Gastrocnemius medialis (tissue), 4 donors: ENCODE measurements around the gene ABHD10. TPM values are rescaled to one million over a fixed set of nuclear protein-coding genes. Genes with fewer than 3 reads are reported as not detected.
A peak's percentile ranks its signal among the peaks of the same experiment; 100 is the strongest.

Source experiments
- ATAC-seq, 2 donors: fragments of 150-250 bp; one replicate each; pipeline ENCODE4 v1.9.1; 2016
- DNase-seq, 2 donors: peaks; one replicate each; pipeline ENCODE4 v3.0.0-alpha.2; 2019
- H3K27ac ChIP-seq, 4 donors: fragments of 200-600 bp; sonication (generic); 1 replicate in 1 of 4; 2 replicates in 3 of 4; pipeline ENCODE4 v1.5.1; 2016 to 2018; ENCODE audit warnings: mild to moderate bottlenecking in 2 of 4, moderate library complexity in 1 of 4
- H3K27me3 ChIP-seq, 3 donors: fragments of 200-600 bp; sonication (generic) in 2 of 3; 1 replicate in 1 of 3; 2 replicates in 2 of 3; pipeline versions ENCODE4 v1.5.1 to v1.6.0; 2016 to 2019; ENCODE audit warnings: mild to moderate bottlenecking in 1 of 3, moderate library complexity in 1 of 3
- H3K36me3 ChIP-seq, 2 donors: fragments of 200-600 bp; sonication (generic) in 1 of 2; one replicate each; pipeline ENCODE4 v1.5.1; 2017 to 2018
- H3K4me1 ChIP-seq, 2 donors: fragments of 200-600 bp; sonication (generic) in 1 of 2; one replicate each; pipeline ENCODE4 v1.5.1; 2016 to 2017; ENCODE audit warnings: mild to moderate bottlenecking in 2 of 2
- H3K4me3 ChIP-seq, 4 donors: fragments of 200-600 bp; sonication (generic) in 3 of 4; 1 replicate in 1 of 4; 2 replicates in 3 of 4; pipeline ENCODE4 v1.5.1; 2016 to 2019; ENCODE audit warnings: mild to moderate bottlenecking in 2 of 4
- H3K9me3 ChIP-seq, 3 donors: fragments of 200-600 bp; sonication (generic) in 2 of 3; 1 replicate in 1 of 3; 2 replicates in 2 of 3; pipeline ENCODE4 v1.5.1; 2016 to 2019
- CTCF ChIP-seq, 5 experiments: fragments of 450-650 bp in 3 of 5; fragments of 200-600 bp in 2 of 5; sonication (generic) in 2 of 5; IDR thresholded peaks in 4 of 5; conservative IDR thresholded peaks in 1 of 5; 1 replicate in 4 of 5; 2 replicates in 1 of 5; pipeline ENCODE4 v1.5.1; 2016 to 2019; ENCODE audit warnings: antibody characterized with exemption in 5 of 5, mild to moderate bottlenecking in 3 of 5, moderate library complexity in 3 of 5
- POLR2A ChIP-seq, 2 donors: fragments of 450-650 bp; IDR thresholded peaks; one replicate each; pipeline ENCODE4 v1.6.1; 2017; ENCODE audit warnings: antibody characterized with exemption in 2 of 2, mild to moderate bottlenecking in 2 of 2, moderate library complexity in 2 of 2
- in situ Hi-C, 4 donors: fragments of 200-750 bp; cut with MboI; loops; one replicate each; pipeline versions ENCODE4 v1.15.0 to v1.8.0; 2017; ENCODE audit warnings: low sequenced_read_pairs in 4 of 4
- intact Hi-C: fragments of 100-400 bp; cut with DNase I; formaldehyde crosslinking; loops from one replicate; pipeline ENCODE4 v1.15.1; 2023; ENCODE audit warnings: low total_unique reads
- total RNA-seq, 4 donors: library from RNA; depleted of rRNA; stranded (reverse); fragments of >200 nt; gene quantifications; one replicate each; pipeline versions ENCODE4 v1.1.0 to v1.2.3, GENCODE V29; 2016

The ABHD10 gene
- total RNA-seq: 10 to 100 TPM in 1 of 4 donors, 1 to 10 TPM in 3; 6.3 to 13.3 (median 9.0) TPM

- no peaks in the 10 kb centered on the region for H3K36me3 ChIP-seq
- intact Hi-C loops (loop anchor here (2.0 kb wide), 1 partner anchor 54 kb away; no protein-coding TSS in a partner anchor), in situ Hi-C loops (loop anchor here in 1 of 4 donors (10.0 kb wide), 1 partner anchor 114 kb away; no protein-coding TSS in a partner anchor)
- ATAC-seq: peak; percentile 99 to 100
- H3K4me3 ChIP-seq: peak within 1 kb of the TSS; percentile 78 to 96 (median 86)
- peak within 1 kb of the TSS; percentile 76 to 88 (median 83) for H3K27ac ChIP-seq
- TF ChIP-seq CTCF (IDR thresholded peaks at IDR 0.05 in 4 of 5, conservative IDR thresholded peaks at IDR 0.05 in 1 of 5) (no peak), POLR2A (IDR thresholded peaks at IDR 0.05) (peak; percentile 70 to 75)
- DNase-seq: peak; percentile 90 to 96
- H3K9me3 ChIP-seq: no peaks in the 10 kb centered on the region
- H3K27me3 ChIP-seq: no peaks in the 10 kb centered on the region
- H3K4me1 ChIP-seq: peaks cover 12 to 13% of the 10 kb centered on the region in 2 donors
Measured at GRCh38 chr3:111978583-111979433, at the start of gene ABHD10. ABHD10 (plus strand) TSS chr3:111979026; CDS start chr3:111979062, 36 bp downstream.

- H3K9me3 ChIP-seq: no peaks in the 10 kb centered on the region
- in situ Hi-C loops: no loop called here
- intact Hi-C loops: no loop called here
- no peaks in the 10 kb centered on the region for H3K27me3 ChIP-seq
- peaks cover 3 to 13% of the 10 kb centered on the region in 2 donors for H3K4me1 ChIP-seq
- ATAC-seq: no peak
- no peak for TF ChIP-seq POLR2A (IDR thresholded peaks at IDR 0.05)
- no peak for TF ChIP-seq CTCF (IDR thresholded peaks at IDR 0.05 in 4 of 5, conservative IDR thresholded peaks at IDR 0.05 in 1 of 5)
- no peak overlapping the region for H3K27ac ChIP-seq
- no peaks in the 10 kb centered on the region for H3K36me3 ChIP-seq
- DNase-seq: no peak
- no peak overlapping the region for H3K4me3 ChIP-seq
Measured at GRCh38 chr3:111929484-111929883, 49.3 kb upstream of the ABHD10 start.

- no peak for TF ChIP-seq POLR2A (IDR thresholded peaks at IDR 0.05)
- TF ChIP-seq CTCF (IDR thresholded peaks at IDR 0.05 in 4 of 5, conservative IDR thresholded peaks at IDR 0.05 in 1 of 5): no peak
- intact Hi-C loops: no loop called here
- DNase-seq (no peak), ATAC-seq (no peak)
- H3K27me3 ChIP-seq: no peaks in the 10 kb centered on the region
- no peaks in the 10 kb centered on the region for H3K9me3 ChIP-seq
- H3K4me1 ChIP-seq: peaks cover 0 to 3% of the 10 kb centered on the region in 2 donors
- in situ Hi-C loops: no loop called here
- H3K4me3 ChIP-seq: no peak overlapping the region
- H3K36me3 ChIP-seq: no peaks in the 10 kb centered on the region
- H3K27ac ChIP-seq: no peak overlapping the region
Measured at GRCh38 chr3:111932946-111933345, 45.9 kb upstream of the ABHD10 start.

GRCh38 chr3:111936191-111936841, 42.5 kb upstream of the ABHD10 start:
- Histone ChIP-seq H3K36me3 (no peaks in the 10 kb centered on the region), H3K9me3 (no peaks in the 10 kb centered on the region), H3K4me3 (no peak overlapping the region), H3K27me3 (no peaks in the 10 kb centered on the region), H3K4me1 (no peaks in the 10 kb centered on the region), H3K27ac (no peak overlapping the region)
- intact Hi-C loops (no loop called here), in situ Hi-C loops (no loop called here)
- DNase-seq (no peak), ATAC-seq (no peak)
- TF ChIP-seq POLR2A (IDR thresholded peaks at IDR 0.05) (no peak), CTCF (IDR thresholded peaks at IDR 0.05 in 4 of 5, conservative IDR thresholded peaks at IDR 0.05 in 1 of 5) (no peak)
